ENCODE data around the gene TRPC6.

TRPC6 gene

DNA sequence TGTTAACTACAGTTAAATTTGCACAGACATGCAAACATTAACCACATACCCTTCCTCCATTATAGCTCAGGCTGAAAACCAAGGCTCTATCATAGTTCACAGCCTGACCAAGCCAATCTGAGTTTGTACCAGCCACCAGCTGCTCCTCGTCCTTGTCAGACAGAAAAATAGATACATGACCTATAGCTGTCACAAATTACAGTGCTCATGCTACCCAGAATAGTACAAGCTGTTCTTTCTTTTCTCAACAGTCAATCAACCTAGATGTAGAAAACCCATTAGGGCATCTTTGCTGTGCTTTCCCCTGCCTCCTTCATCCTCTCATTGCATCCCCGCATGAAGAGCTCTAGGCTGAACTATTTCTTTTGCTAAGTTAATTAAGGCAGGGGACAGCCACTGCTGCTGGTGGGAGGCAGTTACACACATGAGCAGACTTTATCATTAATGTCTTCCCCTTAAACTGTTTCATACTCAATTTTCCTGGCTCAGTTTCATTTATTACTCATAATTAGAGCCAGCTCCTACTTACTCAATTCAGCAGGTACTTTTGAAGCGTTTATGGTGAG, 148.3 kb downstream of the TRPC6 start:
- DNase-seq (ENCODE audit: low read depth in 2 of 2), result no peak
- no peak overlapping the region for H3K4me3 ChIP-seq (replicated peaks in 1 of 2; ENCODE audit: low read depth in 2 of 2, low read length in 2 of 2)

DNA sequence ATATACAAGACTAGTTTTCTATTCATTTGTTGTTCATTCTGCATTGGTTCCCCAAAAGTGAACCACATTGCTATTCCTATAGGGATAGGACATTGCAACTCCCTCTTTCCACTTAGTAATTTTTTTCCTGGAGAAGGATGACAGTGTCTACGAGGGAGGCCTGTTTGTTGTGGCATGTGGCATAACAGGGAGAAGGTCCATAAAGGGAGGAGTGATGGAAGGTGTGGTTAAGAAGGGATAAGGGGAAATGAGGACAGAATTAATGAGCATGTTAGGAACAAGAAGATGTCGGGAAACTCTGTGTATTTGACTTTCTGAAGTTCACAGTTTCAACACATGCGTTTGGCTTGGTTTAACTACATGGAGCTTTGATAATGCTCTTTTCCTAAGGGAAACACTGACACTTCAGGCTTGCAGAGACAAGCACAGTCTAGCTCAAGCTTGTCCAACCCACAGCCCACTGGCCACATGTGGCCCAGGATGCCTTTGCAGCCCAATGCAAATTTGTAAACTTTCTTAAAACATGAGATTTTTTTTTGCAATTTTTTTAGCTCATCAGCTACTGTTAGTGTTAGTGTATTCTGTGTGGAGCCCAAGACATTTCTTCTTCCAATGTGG, 149.7 kb downstream of the TRPC6 start:
- no peak for DNase-seq (ENCODE audit: low read depth in 2 of 2)
- no peak overlapping the region for H3K4me3 ChIP-seq (replicated peaks in 1 of 2; ENCODE audit: low read depth in 2 of 2, low read length in 2 of 2)
- TF ChIP-seq, protein P1, sequence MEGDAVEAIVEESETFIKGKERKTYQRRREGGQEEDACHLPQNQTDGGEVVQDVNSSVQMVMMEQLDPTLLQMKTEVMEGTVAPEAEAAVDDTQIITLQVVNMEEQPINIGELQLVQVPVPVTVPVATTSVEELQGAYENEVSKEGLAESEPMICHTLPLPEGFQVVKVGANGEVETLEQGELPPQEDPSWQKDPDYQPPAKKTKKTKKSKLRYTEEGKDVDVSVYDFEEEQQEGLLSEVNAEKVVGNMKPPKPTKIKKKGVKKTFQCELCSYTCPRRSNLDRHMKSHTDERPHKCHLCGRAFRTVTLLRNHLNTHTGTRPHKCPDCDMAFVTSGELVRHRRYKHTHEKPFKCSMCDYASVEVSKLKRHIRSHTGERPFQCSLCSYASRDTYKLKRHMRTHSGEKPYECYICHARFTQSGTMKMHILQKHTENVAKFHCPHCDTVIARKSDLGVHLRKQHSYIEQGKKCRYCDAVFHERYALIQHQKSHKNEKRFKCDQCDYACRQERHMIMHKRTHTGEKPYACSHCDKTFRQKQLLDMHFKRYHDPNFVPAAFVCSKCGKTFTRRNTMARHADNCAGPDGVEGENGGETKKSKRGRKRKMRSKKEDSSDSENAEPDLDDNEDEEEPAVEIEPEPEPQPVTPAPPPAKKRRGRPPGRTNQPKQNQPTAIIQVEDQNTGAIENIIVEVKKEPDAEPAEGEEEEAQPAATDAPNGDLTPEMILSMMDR (IDR thresholded peaks at IDR 0.05; ENCODE audit: low read depth, low read length), result no peak

More for the DNA sequence above, 148.3 kb downstream of the TRPC6 start:
- TF ChIP-seq, protein P1 (IDR thresholded peaks at IDR 0.05; ENCODE audit: low read depth, low read length), result no peak

DNA sequence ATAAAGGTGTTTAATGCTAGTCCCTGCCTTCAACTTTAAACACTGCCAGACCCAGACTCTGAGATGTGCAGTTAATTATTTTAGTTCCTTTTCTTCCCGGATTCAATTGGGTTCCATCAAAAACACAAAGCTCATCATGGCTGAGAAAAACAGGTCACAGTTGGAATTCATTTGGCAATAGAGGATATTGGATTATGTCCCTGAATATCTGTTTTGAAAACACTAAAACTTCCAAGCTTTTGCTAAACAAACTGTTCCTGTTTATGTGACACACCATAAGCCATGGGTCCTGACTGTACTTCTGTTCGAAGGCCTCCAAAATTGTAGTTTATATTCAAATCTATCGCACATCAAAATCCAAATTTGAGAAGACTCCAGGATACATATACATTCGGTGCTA, 150.7 kb downstream of the TRPC6 start:
- TF ChIP-seq, protein P1 (IDR thresholded peaks at IDR 0.05; ENCODE audit: low read depth, low read length), result no peak
- no peak for DNase-seq (ENCODE audit: low read depth in 2 of 2)

DNA sequence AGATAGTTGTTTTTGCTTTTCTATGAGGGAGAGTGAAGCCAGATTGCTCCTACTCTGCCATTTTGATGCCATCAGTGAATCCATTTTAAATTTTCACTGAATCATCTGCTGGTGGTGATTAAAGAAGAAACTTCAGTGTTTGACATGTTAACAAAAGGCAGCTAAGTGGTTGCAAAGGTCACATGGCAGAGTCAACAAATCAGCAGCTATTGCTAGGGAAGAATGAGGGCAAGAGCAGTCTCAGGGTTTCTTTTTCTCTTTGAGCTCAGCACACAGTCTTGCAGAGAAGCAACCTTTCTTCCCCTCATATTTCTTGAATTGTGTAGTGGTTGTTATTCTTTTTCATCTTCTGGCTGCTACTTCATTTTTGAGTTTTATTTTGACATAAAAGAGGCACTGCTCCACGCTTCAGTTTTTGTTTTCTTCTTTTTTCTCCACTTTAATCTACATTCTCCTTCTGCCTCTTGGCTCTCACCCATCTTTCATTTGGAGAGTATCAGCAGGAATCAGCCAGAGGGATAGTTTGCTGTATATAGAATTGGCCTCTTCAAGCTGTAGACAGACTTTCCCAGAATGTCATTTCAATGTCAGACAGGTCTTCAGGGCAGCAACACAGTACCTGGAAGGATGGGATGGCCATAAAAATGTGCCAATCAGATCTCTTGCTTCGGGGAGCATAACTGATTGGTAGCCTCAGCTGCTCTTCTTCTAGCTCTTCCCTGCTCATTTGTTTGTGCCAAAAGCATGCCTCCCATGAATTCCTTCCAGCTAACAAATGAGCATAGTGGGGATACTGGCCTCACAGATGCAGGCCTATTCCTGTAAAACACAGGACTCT, 153.9 kb downstream of the TRPC6 start:
- DNase-seq (ENCODE audit: low read depth in 2 of 2), result peak in 1 of 2 donors; percentile 8
- TF ChIP-seq, protein P1 (IDR thresholded peaks at IDR 0.05; ENCODE audit: low read depth, low read length), result no peak
- no peak overlapping the region for H3K4me3 ChIP-seq (replicated peaks in 1 of 2; ENCODE audit: low read depth in 2 of 2, low read length in 2 of 2)

More for the DNA sequence above, 150.7 kb downstream of the TRPC6 start:
- H3K4me3 ChIP-seq (replicated peaks in 1 of 2; ENCODE audit: low read depth in 2 of 2, low read length in 2 of 2), result no peak overlapping the region

DNA sequence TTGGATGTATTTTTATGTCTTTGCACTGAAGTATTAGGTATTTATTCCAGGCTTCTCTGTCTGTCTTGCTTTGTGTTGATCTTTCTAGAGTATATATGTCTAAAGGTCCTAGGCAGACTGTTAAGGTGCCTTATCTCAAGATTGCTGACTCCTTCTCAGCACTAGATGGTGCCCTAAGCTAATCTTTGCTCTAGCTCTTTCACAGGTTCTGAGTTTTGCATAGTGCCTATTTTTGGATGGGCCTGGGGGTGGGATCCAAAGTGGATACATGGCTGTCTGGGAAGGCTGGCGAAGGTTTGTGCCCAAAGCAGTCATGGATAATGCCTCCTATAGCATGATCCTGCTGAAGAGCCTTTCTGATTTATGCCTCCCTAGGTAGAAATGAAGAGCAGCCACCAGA, 154.9 kb downstream of the TRPC6 start:
- TF ChIP-seq, protein P1 (IDR thresholded peaks at IDR 0.05; ENCODE audit: low read depth, low read length), result peak; percentile 44
- peak; percentile 34 to 56 for DNase-seq (ENCODE audit: low read depth in 2 of 2)
- H3K4me3 ChIP-seq (replicated peaks in 1 of 2; ENCODE audit: low read depth in 2 of 2, low read length in 2 of 2), result no peak overlapping the region

DNA sequence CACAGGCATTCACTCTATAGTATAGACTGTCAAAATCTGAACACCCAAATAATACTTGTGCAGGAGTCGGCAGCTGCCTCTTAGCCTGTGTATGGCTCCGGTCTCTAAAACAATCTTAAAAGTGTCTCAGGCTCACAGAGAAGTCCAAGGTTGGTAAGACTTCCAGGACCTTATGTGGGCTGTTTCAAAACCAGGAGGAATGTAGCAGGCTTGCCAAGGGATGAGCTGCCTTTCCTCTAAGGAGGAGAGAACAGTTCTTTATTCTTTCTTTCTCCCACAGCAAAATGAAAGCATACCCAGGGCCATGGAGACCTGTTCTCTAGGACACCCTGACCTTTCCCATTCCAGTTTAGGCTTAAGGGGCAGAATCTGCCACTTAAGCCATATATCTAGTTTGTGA, 176.5 kb downstream of the TRPC6 start:
- TF ChIP-seq, protein P1 (IDR thresholded peaks at IDR 0.05; ENCODE audit: low read depth, low read length), result no peak
- H3K4me3 ChIP-seq (replicated peaks in 1 of 2; ENCODE audit: low read depth in 2 of 2, low read length in 2 of 2), result no peak overlapping the region
- peak; percentile 8 to 21 for DNase-seq (ENCODE audit: low read depth in 2 of 2)

All from cardiac fibroblast (primary cell).